Measurements from ENCODE around the gene CDC42SE2.
A peak's percentile ranks its signal among the peaks of the same experiment; 100 is the strongest.

The CDC42SE2 gene

GRCh38 chr5:131262953-131263541, 806 bp upstream of the CDC42SE2 start:
- no peak for TF ChIP-seq EZH2phosphoT487 (conservative IDR thresholded peaks at IDR 0.05; ENCODE audit: low read length)
- no peak for TF ChIP-seq CTCF (IDR thresholded peaks at IDR 0.05; ENCODE audit: insufficient read depth, low read length, poor library complexity, severe bottlenecking)
- no peaks in the 10 kb centered on the region; the same call in 1 of the 2 replicates for H4K20me1 ChIP-seq (ENCODE audit: low read depth, low read length)
- H3K4me2 ChIP-seq (ENCODE audit: low read depth, low read length, poor library complexity, severe bottlenecking) = peak overlapping the region; percentile 99
- peaks cover 75% of the 10 kb centered on the region for H3F3A ChIP-seq (ENCODE audit: insufficient read depth)
- H3K9ac ChIP-seq (ENCODE audit: low read length) = peak overlapping the region; percentile 92
- H3K36me3 ChIP-seq (ENCODE audit: low read length) = peaks cover 15% of the 10 kb centered on the region
- H3K27me3 ChIP-seq (ENCODE audit: low read length) = no peaks in the 10 kb centered on the region
- peak overlapping the region; percentile 92 for H3K27ac ChIP-seq (ENCODE audit: low read depth, low read length)
- peak overlapping the region; percentile 98 for H3K4me3 ChIP-seq (ENCODE audit: insufficient read depth, low read length, poor library complexity, severe bottlenecking)
- peaks cover 66% of the 10 kb centered on the region for H3K79me2 ChIP-seq (ENCODE audit: insufficient read depth, low read length)
- H2AFZ ChIP-seq (ENCODE audit: low read depth, low read length, severe bottlenecking) = peak overlapping the region; percentile 37
- no peaks in the 10 kb centered on the region for H3K9me3 ChIP-seq (ENCODE audit: insufficient read depth, low read length)
- H3K9me2 ChIP-seq (replicated peaks; ENCODE audit: insufficient read depth, low read length) = no peaks in the 10 kb centered on the region

- no peaks in the 10 kb centered on the region for H3K9me3 ChIP-seq (ENCODE audit: insufficient read depth, low read length)
- H3F3A ChIP-seq (ENCODE audit: insufficient read depth) = peaks cover 66% of the 10 kb centered on the region
- H4K20me1 ChIP-seq (ENCODE audit: low read depth, low read length) = no peaks in the 10 kb centered on the region; the same call in 1 of the 2 replicates
- H3K9ac ChIP-seq (ENCODE audit: low read length) = peak overlapping the region; percentile 92
- peaks cover 4% of the 10 kb centered on the region; the same call in 1 of the 2 replicates for H3K36me3 ChIP-seq (ENCODE audit: low read length)
- TF ChIP-seq EZH2phosphoT487 (conservative IDR thresholded peaks at IDR 0.05; ENCODE audit: low read length) (no peak), CTCF (IDR thresholded peaks at IDR 0.05; ENCODE audit: insufficient read depth, low read length, poor library complexity, severe bottlenecking) (no peak)
- H3K4me2 ChIP-seq (ENCODE audit: low read depth, low read length, poor library complexity, severe bottlenecking) = peak overlapping the region; percentile 100
- H3K27ac ChIP-seq (ENCODE audit: low read depth, low read length) = peak overlapping the region; percentile 92
- H3K79me2 ChIP-seq (ENCODE audit: insufficient read depth, low read length) = peaks cover 80% of the 10 kb centered on the region
- H2AFZ ChIP-seq (ENCODE audit: low read depth, low read length, severe bottlenecking) = no peak overlapping the region
- no peaks in the 10 kb centered on the region for H3K9me2 ChIP-seq (replicated peaks; ENCODE audit: insufficient read depth, low read length)
- H3K4me3 ChIP-seq (ENCODE audit: insufficient read depth, low read length, poor library complexity, severe bottlenecking) = peak overlapping the region; percentile 98
- H3K27me3 ChIP-seq (ENCODE audit: low read length) = no peaks in the 10 kb centered on the region
Observed at GRCh38 chr5:131264451-131265099, 722 bp downstream of the CDC42SE2 start.

- Histone ChIP-seq H4K20me1 (ENCODE audit: low read depth, low read length) (no peaks in the 10 kb centered on the region; the same call in 1 of the 2 replicates), H3K79me2 (ENCODE audit: insufficient read depth, low read length) (peaks cover 84% of the 10 kb centered on the region), H3K9ac (ENCODE audit: low read length) (peak overlapping the region; percentile 92), H3K4me3 (ENCODE audit: insufficient read depth, low read length, poor library complexity, severe bottlenecking) (peak overlapping the region; percentile 98), H3K9me2 (replicated peaks; ENCODE audit: insufficient read depth, low read length) (no peaks in the 10 kb centered on the region), H3K27ac (ENCODE audit: low read depth, low read length) (peak overlapping the region; percentile 92), H3K36me3 (ENCODE audit: low read length) (no peaks in the 10 kb centered on the region), H2AFZ (ENCODE audit: low read depth, low read length, severe bottlenecking) (no peak overlapping the region), H3F3A (ENCODE audit: insufficient read depth) (peaks cover 61% of the 10 kb centered on the region), H3K9me3 (ENCODE audit: insufficient read depth, low read length) (no peaks in the 10 kb centered on the region), H3K4me2 (ENCODE audit: low read depth, low read length, poor library complexity, severe bottlenecking) (peak overlapping the region; percentile 100), H3K27me3 (ENCODE audit: low read length) (no peaks in the 10 kb centered on the region)
- no peak for TF ChIP-seq EZH2phosphoT487 (conservative IDR thresholded peaks at IDR 0.05; ENCODE audit: low read length)
- peak; percentile 43 for TF ChIP-seq CTCF (IDR thresholded peaks at IDR 0.05; ENCODE audit: insufficient read depth, low read length, poor library complexity, severe bottlenecking)
Observed at GRCh38 chr5:131265311-131265803, 1.5 kb downstream of the CDC42SE2 start.
